Endothelial cell of hepatic sinusoid (primary cell): ENCODE measurements around the gene PZP.

ENCODE experiments used
- in situ Hi-C: cut with HindIII; loops from 2 replicates; pipeline ENCODE4 v1.10.0; 2017; ENCODE audit warnings: low sequenced_read_pairs

The PZP gene

DNA sequence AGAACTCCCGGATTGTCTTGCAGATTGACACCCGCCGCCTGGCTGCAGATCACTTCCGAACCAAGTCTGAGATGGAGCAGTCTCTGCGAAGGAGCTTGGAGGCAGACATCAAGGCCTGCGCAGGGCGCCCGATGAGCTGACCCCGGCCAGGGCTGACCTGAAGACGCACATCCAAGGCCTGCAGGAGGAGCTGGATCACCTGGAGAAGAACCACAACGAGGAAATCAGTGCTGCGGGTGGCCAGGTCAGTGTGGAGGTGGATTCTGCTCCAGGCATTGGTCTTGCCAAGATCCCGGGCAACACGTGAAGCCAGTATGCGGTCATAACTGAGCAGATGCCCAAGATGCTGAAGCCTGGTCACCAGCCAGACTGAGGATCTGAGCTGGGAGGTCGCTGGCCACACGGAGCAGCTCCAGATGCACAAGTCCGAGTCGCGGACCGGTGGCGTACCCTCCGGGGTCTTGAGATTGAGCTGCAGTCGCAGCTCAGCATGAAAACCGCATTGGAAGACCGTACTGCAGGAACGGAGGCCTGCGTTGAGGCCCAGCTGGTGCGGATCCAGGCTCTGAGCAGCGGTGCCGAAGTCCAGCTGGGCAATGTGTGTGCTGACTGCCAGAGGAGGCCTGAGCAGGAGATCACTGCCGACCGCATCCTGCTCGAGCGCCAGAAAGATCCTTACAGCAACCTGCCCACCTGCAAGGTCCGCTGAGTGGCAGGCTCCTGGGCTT, 80.1 kb downstream of the PZP start:
- in situ Hi-C loops = no loop called here

DNA sequence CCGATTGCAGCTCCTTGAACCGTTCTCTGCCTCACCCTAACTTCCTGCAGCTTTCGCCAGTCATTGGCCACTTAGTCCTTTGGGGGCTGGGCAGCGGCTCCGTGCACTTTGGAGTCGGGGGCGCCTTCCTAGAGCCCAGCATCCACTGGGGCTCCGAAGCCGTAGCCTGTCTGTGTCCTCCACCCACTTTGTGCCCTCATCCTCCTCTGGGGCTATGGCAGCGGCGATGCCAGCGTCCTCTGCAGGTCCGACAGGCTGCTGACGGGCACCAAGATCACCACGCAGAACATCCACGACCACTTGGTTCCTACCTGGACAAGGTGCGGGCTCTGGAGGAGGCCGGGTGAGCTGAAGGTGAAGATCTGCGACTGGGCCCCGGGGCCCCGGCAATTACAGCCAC, 80.7 kb downstream of the PZP start:
- in situ Hi-C loops = no loop called here

DNA sequence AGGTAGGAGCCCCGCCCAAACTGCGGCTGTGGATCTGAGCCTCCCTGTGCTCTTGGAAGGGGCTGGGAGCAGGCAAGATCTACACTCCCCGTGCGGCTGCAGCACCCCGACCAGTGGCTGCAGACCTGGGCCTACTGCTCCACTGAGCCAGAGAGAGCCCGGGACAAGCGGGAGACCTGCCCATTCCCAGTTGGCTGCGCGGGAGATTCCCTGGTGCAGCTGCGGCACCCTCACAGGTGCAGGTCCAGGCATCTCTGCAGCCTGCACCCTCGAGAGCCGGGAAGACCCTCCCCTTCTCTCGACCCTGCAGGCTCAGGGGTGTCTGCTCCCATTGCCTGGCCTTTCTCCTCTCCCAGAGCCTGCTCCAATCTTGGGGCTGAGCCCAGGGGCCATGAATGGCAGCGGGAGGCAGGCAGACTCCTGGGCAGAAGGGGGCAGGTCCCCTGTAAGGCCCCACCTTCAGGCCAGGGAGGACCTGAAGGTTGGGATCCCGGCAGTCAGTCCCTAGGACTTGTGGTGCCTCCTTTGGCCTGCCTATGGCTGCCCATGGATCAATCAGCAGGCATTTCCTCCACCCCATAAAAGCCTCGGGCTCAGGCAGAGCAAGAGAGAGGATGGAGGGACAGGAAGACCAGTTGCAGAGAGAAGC, 83.7 kb downstream of the PZP start:
- in situ Hi-C loops = no loop called here

DNA sequence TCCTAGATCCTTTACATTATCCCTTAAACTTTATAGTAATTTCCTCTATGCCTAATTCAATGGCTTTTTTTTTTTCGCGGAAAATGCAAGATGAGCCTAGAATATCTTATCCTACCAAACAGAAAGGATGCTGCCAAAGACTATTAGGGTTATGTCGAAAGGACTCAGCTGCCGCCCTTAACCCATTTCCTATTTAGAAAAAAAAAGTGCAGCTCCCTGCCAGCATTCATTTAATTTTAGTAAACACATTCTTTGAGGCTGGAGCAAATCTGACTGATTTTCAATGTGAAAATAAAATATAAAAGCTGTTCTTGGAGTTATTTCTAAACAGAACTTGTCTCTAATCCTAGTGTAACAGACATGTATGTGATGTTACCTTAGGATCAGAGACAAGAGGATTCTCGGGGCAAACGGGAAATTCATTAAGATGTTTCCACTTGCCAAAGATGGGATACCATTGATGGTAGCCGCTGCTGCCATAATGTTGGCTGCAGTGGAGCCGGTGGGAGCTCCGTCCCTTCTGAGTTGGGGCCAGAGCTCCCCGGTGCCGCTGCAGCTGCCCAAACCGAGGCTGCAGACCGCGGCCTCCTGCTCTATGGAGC, 84.3 kb downstream of the PZP start:
- in situ Hi-C loops = no loop called here

GRCh38 chr12:9122091-9122609, 86.0 kb downstream of the PZP start:
- in situ Hi-C loops = no loop called here

DNA sequence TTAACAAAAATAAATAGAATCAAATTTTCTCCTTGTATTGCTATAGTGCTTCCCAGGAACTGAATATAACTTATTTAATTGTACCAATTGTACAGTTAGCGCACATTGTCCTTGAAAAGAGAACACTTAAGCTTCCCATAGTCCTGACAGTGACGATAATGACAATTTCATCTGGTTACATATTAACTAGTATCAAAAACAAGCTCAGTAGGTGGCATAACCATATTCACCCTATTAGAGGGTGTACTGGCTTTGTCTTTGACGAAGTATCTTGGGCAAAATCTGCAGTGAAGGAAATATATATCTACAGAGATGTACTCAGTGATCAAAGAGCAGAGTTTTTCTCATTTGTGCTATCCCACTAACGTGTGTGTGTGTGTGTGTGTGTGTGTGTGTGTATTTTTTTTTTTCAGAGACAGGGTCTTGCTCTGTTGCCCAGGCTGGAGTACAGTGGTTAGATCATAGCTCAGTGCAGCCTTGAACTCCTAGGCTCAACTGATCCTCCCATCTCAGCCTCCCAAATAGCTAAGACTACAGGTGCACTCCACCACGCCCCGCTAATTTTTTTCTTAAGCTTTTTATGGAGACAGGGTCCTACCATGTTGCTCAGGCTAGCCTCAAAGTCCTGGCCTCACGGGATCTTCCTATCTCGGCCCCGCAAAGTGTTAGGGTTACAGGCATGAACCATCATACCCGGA, 87.6 kb downstream of the PZP start:
- in situ Hi-C loops = no loop called here

GRCh38 chr12:9118158-9118557, 90.0 kb downstream of the PZP start:
- in situ Hi-C loops = no loop called here

DNA sequence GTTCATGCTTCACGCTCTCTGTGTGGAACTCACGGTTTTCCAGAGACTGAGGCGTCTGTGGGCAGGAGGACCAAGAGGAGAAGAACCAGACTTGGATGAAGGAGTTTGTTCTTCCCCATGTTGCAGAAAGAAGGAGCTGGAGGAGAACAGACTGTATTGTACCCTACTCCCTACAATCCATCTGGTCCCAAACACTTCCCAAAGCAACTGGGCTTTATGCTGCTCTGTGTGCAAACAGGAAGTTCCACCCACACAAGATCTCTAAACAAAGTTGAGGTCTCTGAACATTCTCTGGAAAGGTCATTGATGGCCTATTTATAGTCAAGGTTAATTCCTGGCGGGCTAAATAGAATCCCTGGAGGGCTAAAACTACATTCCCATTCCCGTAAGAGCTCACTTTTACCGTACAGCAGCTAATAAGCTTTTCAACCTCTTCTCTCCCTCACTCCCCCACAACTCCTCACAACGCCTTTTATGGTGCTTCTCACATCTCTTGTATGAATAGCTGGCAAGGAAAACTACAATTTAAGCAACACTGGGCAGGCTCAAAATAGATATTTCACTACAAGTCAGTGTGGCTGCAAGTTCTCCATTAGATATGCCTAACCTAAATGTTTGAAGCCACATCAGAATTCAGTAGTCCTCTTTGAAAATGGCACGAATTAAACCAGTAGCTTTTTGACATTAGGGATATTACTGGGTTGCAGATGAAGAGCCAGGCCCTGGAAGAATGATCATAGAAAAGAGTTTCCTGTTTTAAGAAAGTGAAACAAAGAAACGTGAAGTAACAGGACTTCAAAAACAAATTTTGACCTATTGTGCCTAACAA, 92.2 kb downstream of the PZP start, which contains the start of gene A2M:
Gene A2M (minus strand): TSS at position 189 of the 829 bp plus-strand sequence. CDS start 70 bp downstream, at position 119.
- in situ Hi-C loops = no loop called here

DNA sequence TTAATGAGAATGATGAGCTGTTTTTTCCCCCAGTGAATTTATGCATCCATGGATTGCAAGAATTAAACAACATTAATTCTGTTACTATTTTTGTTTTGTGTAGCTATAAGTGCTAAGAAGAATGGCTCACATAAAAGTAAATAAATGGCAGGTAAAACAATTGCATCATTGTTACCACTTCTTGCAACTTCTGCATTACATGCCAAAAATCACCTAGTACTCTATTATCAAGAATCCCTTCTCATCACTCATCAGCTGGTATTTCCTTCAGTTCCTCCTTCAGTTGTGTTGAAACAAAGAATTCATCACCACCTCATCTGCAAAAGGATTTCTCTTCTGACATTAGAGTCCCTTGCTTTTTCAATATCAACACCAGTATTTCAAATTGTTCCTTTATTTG, 93.2 kb downstream of the PZP start:
- in situ Hi-C loops = no loop called here

DNA sequence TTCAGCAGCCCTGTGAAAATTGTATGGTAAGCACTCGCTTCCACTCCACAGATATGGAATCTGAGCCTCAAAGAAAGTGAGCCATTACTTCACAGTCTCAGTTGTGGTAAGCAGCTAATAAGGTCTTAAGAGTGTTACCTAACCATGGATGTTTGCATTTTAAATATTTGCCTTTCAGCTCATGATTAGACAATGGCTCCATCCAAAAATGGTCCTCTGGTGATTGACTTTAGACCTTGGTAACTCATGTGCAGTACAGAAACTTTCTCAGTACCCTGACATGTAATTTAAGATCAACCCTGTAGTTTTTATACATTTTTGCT, 94.2 kb downstream of the PZP start:
- in situ Hi-C loops = no loop called here

DNA sequence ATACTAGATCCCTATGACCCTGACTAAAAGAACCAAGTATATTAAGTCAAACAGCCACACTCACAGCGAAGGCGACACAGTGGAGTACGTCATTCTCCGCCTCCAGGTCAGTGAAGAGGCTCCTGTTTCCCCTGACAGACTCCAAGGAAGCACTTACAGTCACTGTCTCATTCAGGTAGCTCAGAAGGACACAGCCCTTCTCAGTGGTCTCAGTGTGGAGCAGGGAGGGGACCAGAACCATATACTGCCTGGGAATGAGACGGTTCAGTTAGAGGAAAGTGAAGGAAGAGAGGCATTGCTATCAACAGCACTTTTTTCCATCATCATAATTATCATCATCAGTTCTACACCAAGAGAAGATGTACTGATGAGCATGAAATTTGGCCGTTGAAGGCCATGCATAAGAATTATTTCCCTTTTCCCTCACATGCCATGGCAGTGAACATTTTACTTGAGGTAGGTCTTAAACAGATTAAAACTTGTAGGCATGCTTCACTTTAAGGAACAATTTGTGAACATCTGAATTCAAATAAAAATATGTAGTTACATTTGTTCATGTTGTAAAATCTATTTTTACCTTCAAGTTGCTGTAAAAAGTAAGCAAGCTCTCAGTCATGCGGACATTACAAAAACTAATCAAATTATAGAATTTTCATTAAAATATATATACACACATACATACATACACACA, 94.8 kb downstream of the PZP start:
- in situ Hi-C loops = no loop called here

- in situ Hi-C loops = no loop called here
These were observed 95.9 kb downstream of the PZP start for GRCh38 chr12:9112076-9112853.

DNA sequence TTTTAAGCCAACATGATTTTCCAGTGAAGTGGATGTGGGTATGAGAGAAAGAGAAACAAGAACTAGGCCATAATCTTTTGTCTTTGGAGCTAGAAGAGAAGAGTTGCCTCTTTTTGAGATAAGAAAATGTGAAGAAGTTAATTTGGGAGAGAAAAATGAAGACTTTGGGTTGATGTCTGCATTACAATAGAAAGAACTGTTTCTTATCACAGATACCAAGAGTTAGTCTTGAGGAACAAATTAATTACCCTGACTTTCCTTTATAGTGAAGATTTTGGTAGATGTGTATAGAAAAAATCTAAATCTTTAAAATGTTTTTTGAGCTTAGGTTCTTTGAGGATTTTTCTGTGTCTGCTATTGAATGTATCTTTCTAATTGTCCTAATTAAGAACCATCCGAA, 96.7 kb downstream of the PZP start:
- in situ Hi-C loops = no loop called here

- in situ Hi-C loops = no loop called here
These were observed 98.3 kb downstream of the PZP start for GRCh38 chr12:9109737-9110491.

DNA sequence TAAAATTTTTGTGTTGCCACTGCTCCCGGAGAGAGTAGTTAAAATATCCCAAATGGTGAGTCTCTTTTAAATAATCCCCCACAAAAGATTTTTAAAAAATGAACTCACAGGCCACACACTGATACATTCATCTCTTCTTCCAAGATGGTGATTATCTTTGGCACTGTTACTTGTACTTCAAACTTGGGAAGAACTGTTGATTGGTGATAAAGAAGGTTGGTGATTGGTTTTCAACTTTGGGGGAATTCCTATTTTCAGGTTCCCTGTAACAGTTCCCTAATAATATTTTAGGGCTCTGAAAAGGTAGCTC, 99.0 kb downstream of the PZP start:
- in situ Hi-C loops = no loop called here

GRCh38 chr12:9108504-9109212, 99.5 kb downstream of the PZP start:
- in situ Hi-C loops = no loop called here

- in situ Hi-C loops = no loop called here
These were observed 100.7 kb downstream of the PZP start for GRCh38 chr12:9107542-9107873.
